ENCODE measurements around the gene DISC1. TPM values are rescaled to one million over a fixed set of nuclear protein-coding genes. Genes with fewer than 3 reads are reported as not detected.

Gene DISC1
- total RNA-seq, 3 donors from 2014 or later = 4.8 to 11.3 (median 8.9) TPM

DNA sequence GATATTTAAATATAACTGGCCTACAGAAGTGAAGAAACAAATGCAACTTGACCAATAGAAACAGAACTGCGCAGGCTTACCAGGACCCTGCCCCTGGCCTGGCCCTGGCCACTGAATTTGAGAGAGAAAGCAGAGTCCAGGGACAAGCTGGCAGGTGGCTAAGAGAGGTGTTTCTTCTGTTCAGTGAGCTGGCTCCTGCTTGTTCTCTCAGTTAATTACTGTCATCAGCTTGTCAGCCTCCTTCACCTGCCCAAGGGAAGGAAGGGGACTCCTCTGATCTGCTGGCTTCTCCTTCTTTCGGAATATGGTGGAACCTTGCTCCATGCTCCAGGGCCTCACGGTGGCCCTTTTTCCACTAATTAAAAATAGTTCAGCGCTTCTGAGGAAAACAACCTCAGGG is 388.4 kb downstream of the DISC1 start:
- Histone ChIP-seq H3K4me1 (ENCODE audit: low read depth) (peaks cover 13% of the 10 kb centered on the region), H3K4me3 (no peak overlapping the region), H3K36me3 (ENCODE audit: low read depth) (no peaks in the 10 kb centered on the region), H3K9me3 (no peaks in the 10 kb centered on the region)
- ATAC-seq (no peak), DNase-seq (no peak)
- TF ChIP-seq, protein P1, sequence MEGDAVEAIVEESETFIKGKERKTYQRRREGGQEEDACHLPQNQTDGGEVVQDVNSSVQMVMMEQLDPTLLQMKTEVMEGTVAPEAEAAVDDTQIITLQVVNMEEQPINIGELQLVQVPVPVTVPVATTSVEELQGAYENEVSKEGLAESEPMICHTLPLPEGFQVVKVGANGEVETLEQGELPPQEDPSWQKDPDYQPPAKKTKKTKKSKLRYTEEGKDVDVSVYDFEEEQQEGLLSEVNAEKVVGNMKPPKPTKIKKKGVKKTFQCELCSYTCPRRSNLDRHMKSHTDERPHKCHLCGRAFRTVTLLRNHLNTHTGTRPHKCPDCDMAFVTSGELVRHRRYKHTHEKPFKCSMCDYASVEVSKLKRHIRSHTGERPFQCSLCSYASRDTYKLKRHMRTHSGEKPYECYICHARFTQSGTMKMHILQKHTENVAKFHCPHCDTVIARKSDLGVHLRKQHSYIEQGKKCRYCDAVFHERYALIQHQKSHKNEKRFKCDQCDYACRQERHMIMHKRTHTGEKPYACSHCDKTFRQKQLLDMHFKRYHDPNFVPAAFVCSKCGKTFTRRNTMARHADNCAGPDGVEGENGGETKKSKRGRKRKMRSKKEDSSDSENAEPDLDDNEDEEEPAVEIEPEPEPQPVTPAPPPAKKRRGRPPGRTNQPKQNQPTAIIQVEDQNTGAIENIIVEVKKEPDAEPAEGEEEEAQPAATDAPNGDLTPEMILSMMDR (IDR thresholded peaks at IDR 0.05) = no peak
- intact Hi-C loops (cut with DNase I, micrococcal nuclease) = no loop called here

DNA sequence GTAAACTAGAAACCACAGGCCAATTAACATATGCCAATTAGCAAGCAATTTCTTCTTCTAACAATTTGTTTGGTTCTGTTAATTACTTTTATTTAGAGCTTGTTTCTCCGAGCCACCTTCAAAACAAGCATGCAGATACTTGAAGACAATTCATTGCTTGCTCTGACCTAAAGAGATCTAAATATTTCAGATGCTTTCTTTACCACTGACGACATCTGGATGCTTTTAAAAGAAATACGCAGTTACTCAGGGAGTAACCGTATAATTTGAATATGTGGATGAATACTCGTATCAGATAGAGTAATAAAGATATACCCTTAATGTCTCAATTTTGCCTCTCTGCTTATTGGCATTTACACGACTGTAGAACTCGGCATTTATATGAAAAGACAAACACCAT is 390.0 kb downstream of the DISC1 start:
- intact Hi-C loops (cut with DNase I, micrococcal nuclease) = no loop called here
- no peak overlapping the region for H3K4me3 ChIP-seq
- DNase-seq (no peak), ATAC-seq (no peak)
- no peaks in the 10 kb centered on the region for H3K36me3 ChIP-seq (ENCODE audit: low read depth)
- no peaks in the 10 kb centered on the region for H3K9me3 ChIP-seq
- TF ChIP-seq, protein P1 (IDR thresholded peaks at IDR 0.05) = no peak
- peaks cover 13% of the 10 kb centered on the region for H3K4me1 ChIP-seq (ENCODE audit: low read depth)

- DNase-seq (no peak), ATAC-seq (no peak)
- Histone ChIP-seq H3K36me3 (ENCODE audit: low read depth) (no peaks in the 10 kb centered on the region), H3K9me3 (no peaks in the 10 kb centered on the region), H3K4me3 (no peak overlapping the region), H3K4me1 (ENCODE audit: low read depth) (peaks cover 13% of the 10 kb centered on the region)
- intact Hi-C loops (cut with DNase I, micrococcal nuclease) = no loop called here
- TF ChIP-seq, protein P1 (IDR thresholded peaks at IDR 0.05) = no peak
Observed at GRCh38 chr1:232017057-232017456, 390.5 kb downstream of the DISC1 start.

GRCh38 chr1:232017759-232018158 is 391.2 kb downstream of the DISC1 start:
- TF ChIP-seq, protein P1 (IDR thresholded peaks at IDR 0.05) = no peak
- no peaks in the 10 kb centered on the region for H3K9me3 ChIP-seq
- H3K4me1 ChIP-seq (ENCODE audit: low read depth) = peaks cover 9% of the 10 kb centered on the region
- ATAC-seq = no peak
- DNase-seq = no peak
- H3K4me3 ChIP-seq = no peak overlapping the region
- no peaks in the 10 kb centered on the region for H3K36me3 ChIP-seq (ENCODE audit: low read depth)
- intact Hi-C loops (cut with DNase I, micrococcal nuclease) = no loop called here

GRCh38 chr1:232018231-232019025 is 391.8 kb downstream of the DISC1 start:
- no peaks in the 10 kb centered on the region for H3K36me3 ChIP-seq (ENCODE audit: low read depth)
- TF ChIP-seq, protein P1 (IDR thresholded peaks at IDR 0.05) = no peak
- intact Hi-C loops (cut with DNase I, micrococcal nuclease) = no loop called here
- H3K4me1 ChIP-seq (ENCODE audit: low read depth) = peaks cover 4% of the 10 kb centered on the region
- H3K4me3 ChIP-seq = no peak overlapping the region
- ATAC-seq = no peak
- no peaks in the 10 kb centered on the region for H3K9me3 ChIP-seq
- DNase-seq = no peak
